Ramos (cell line): ENCODE measurements around the gene OR1Q1.
"Not testable (repeated sequence)": the region's sequence is repeated elsewhere in the genome, so short reads cannot be mapped to it uniquely, and the experiment has no call there.

Experiments used
- in situ Hi-C: fragments of 300-500 bp; cut with MboI; formaldehyde crosslinking; loops from one replicate; pipeline ENCODE4 v1.14.3; 2022; ENCODE audit warnings: low sequenced_read_pairs; ENCODE audit not compliant: unreplicated experiment

OR1Q1 gene

GRCh38 chr9:122614362-122614761 is at the start of gene OR1Q1:
Gene OR1Q1 (plus strand): TSS chr9:122614738. CDS start chr9:122614738, 0 bp downstream.
- in situ Hi-C loops: no loop called here

- in situ Hi-C loops: no loop called here
Observed at GRCh38 chr9:122567901-122568300, 46.6 kb upstream of the OR1Q1 start.

GRCh38 chr9:122572456-122572855 is 42.1 kb upstream of the OR1Q1 start:
- in situ Hi-C loops: no loop called here

- in situ Hi-C loops: no loop called here
Observed at GRCh38 chr9:122579874-122580273, 34.7 kb upstream of the OR1Q1 start.

GRCh38 chr9:122580360-122580759 is 34.2 kb upstream of the OR1Q1 start:
- in situ Hi-C loops: no loop called here

- in situ Hi-C loops: not testable (repeated sequence)
Observed at GRCh38 chr9:122583284-122583683, 31.3 kb upstream of the OR1Q1 start, which contains the start of gene OR1L8. Gene OR1L8 (minus strand): TSS chr9:122583384. CDS start chr9:122568477, 14,907 bp downstream.

GRCh38 chr9:122605691-122606090 is 8.8 kb upstream of the OR1Q1 start:
- in situ Hi-C loops: no loop called here

- in situ Hi-C loops: no loop called here
Observed at GRCh38 chr9:122606587-122606986, 8.0 kb upstream of the OR1Q1 start.

GRCh38 chr9:122609804-122610203 is 4.7 kb upstream of the OR1Q1 start:
- in situ Hi-C loops: no loop called here

- in situ Hi-C loops: no loop called here
Observed at GRCh38 chr9:122619996-122620395, 5.5 kb downstream of the OR1Q1 start.

GRCh38 chr9:122642226-122642625 is 27.7 kb downstream of the OR1Q1 start:
- in situ Hi-C loops: no loop called here

- in situ Hi-C loops: no loop called here
Observed at GRCh38 chr9:122656378-122656777, 41.8 kb downstream of the OR1Q1 start.

- in situ Hi-C loops: no loop called here
Observed at GRCh38 chr9:122657527-122657926, 43.0 kb downstream of the OR1Q1 start, which contains the start of gene OR1B1. Gene OR1B1 (minus strand): TSS chr9:122657627.

GRCh38 chr9:122661416-122661815 is 46.9 kb downstream of the OR1Q1 start, which contains the start of gene OR1L1:
Gene OR1L1 (plus strand): TSS chr9:122661716. CDS start chr9:122661716, 0 bp downstream.
- in situ Hi-C loops: no loop called here
